Testis (tissue), 3 donors: ENCODE results near the gene RMRP. TPM values are rescaled to one million over a fixed set of nuclear protein-coding genes. Genes with fewer than 3 reads are reported as not detected.

Experiments used
- DNase-seq: peaks from one replicate; pipeline ENCODE4 v3.0.0-alpha.2; 2019
- H3K27ac ChIP-seq, 2 donors: fragments of 200-600 bp; sonication (generic); one replicate each; pipeline ENCODE4 v1.5.1; 2019
- H3K27me3 ChIP-seq: fragments of 200-600 bp; sonication (generic); one replicate; pipeline ENCODE4 v1.5.1; 2019
- H3K36me3 ChIP-seq: fragments of 200-600 bp; sonication (generic); one replicate; pipeline ENCODE4 v1.5.1; 2017; ENCODE audit warnings: low read depth; ENCODE audit errors: missing control alignments
- H3K4me1 ChIP-seq: fragments of 200-600 bp; sonication (generic); one replicate; pipeline ENCODE4 v1.5.1; 2019
- H3K4me3 ChIP-seq, 2 donors: fragments of 200-600 bp; sonication (generic); one replicate each; pipeline ENCODE4 v1.5.1; 2017 to 2019
- H3K9me3 ChIP-seq: fragments of 200-600 bp; sonication (generic); one replicate; pipeline ENCODE4 v1.5.1; 2017
- POLR2A ChIP-seq: fragments of 450-650 bp; IDR thresholded peaks from one replicate; pipeline ENCODE4 v1.6.1; 2017; ENCODE audit warnings: antibody characterized with exemption, mild to moderate bottlenecking, moderate library complexity
- WGBS, 2 donors: methylation state at CpG; one replicate each; pipeline ENCODE4 v1.1.5; 2018; 5-methylcytosine and 5-hydroxymethylcytosine counted together
- intact Hi-C: fragments of 100-400 bp; cut with DNase I; formaldehyde crosslinking; loops from one replicate; pipeline ENCODE4 v1.15.1; 2023; ENCODE audit warnings: low total_unique reads
- polyA plus RNA-seq: library from polyadenylated mRNA; stranded (reverse); fragments of 350-450 nt; fragmentation: Illumina TruSeq; extraction: RNeasy Lipid Tissue Mini Kit (QIAGEN cat#74804); gene quantifications from one replicate; pipeline ENCODE4 v1.2.3, GENCODE V29; 2014; ENCODE audit warnings: low read depth, low replicate concordance; ENCODE audit not compliant: insufficient read depth
- total RNA-seq, 2 donors: library from RNA; depleted of rRNA; stranded (reverse); fragments of >200 nt; gene quantifications; one replicate each; pipeline ENCODE4 v1.2.3, GENCODE V29; 2016
- TF ChIP-seq, protein P1 (sequence below), 3 experiments: fragments of 450-650 bp in 2 of 3; fragments of 200-600 bp in 1 of 3; sonication (generic) in 1 of 3; IDR thresholded peaks; one replicate each; pipeline ENCODE4 v1.5.1; 2016 to 2019; ENCODE audit warnings: antibody characterized with exemption in 3 of 3, mild to moderate bottlenecking in 2 of 3, moderate library complexity in 1 of 3

RMRP gene
- total and polyA plus RNA-seq, 3 donors from 2014 or later, result 4,421 to 15,053 TPM; not detected in 1

DNA sequence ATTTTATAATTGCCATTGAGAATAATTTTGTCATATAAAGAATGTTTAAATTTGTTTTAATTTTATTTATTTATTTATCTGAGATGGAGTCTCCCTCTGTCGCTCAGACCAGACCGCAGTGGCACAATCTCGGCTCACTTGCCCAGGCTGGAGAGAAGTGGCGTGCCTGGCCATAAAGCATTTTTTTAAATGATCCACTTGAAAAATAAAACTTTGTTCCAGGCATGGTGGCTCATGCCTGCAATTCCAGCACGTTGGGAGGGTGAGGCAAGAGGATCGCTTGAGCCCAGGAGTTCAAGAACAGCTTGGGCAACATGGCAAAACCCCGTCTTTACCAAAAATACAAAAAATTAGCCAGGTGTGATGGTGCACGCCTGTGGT, 5.0 kb downstream of the RMRP start:
- H3K9me3 ChIP-seq, result no peaks in the 10 kb centered on the region
- H3K27ac ChIP-seq, result no peak overlapping the region
- intact Hi-C loops, result no loop called here
- no peak for TF ChIP-seq POLR2A
- TF ChIP-seq, protein P1, sequence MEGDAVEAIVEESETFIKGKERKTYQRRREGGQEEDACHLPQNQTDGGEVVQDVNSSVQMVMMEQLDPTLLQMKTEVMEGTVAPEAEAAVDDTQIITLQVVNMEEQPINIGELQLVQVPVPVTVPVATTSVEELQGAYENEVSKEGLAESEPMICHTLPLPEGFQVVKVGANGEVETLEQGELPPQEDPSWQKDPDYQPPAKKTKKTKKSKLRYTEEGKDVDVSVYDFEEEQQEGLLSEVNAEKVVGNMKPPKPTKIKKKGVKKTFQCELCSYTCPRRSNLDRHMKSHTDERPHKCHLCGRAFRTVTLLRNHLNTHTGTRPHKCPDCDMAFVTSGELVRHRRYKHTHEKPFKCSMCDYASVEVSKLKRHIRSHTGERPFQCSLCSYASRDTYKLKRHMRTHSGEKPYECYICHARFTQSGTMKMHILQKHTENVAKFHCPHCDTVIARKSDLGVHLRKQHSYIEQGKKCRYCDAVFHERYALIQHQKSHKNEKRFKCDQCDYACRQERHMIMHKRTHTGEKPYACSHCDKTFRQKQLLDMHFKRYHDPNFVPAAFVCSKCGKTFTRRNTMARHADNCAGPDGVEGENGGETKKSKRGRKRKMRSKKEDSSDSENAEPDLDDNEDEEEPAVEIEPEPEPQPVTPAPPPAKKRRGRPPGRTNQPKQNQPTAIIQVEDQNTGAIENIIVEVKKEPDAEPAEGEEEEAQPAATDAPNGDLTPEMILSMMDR (IDR thresholded peaks at IDR 0.05), result no peak
- WGBS, 2 donors, result 93 to 94% methylated on average over 8 of the region's 8 CpGs
- H3K27me3 ChIP-seq, result no peaks in the 10 kb centered on the region
- H3K36me3 ChIP-seq, result no peaks in the 10 kb centered on the region
- no peak overlapping the region for H3K4me3 ChIP-seq
- peak; percentile 13 for DNase-seq
- no peaks in the 10 kb centered on the region for H3K4me1 ChIP-seq

DNA sequence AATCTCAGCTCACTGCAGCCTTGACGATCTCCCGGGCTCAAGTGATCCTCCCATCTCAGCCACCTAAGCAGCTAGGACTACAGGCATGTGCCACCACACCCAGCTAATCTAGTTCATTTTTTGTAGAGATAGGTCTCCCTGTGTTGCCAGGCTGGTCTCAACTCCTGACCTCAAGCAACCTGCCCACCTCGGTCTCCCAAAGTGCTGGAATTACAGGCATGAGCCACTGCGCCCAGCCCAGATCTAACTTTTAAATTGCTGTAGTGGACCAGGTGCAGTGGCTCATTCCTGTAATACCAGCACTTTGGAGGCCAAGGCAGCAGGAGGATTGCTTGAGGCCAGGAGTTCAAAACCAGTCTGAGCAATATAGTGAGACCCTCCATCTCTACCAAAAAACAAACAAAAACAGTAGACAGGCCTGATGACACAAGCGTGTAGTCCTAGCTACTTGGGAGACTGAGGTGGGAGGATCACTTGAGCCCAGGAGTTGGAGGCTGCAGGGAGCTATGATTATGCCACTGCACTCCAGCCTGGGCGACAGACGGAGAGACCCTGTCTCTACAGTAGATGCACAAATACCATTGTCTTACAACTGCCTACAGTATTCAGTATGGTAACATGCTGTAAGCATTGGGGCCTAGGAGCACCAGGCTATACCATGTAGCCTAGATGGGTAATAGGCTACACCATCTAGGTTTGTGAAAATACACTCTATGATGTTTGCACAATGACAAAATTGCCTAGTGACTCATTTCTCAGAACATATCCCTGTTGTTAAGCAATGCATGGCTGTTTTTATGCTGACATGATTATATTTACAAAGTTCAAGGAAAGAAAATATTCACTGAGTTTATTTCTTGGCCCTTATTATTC, 5.6 kb downstream of the RMRP start:
- DNase-seq, result peak; percentile 4
- TF ChIP-seq, protein P1 (IDR thresholded peaks at IDR 0.05), result no peak
- no peak for TF ChIP-seq POLR2A
- Histone ChIP-seq H3K36me3 (no peaks in the 10 kb centered on the region), H3K9me3 (no peaks in the 10 kb centered on the region), H3K4me1 (peaks cover 2% of the 10 kb centered on the region), H3K27me3 (no peaks in the 10 kb centered on the region), H3K4me3 (no peak overlapping the region), H3K27ac (no peak overlapping the region)
- intact Hi-C loops, result no loop called here
- 79 to 84% methylated on average over 7 of the region's 7 CpGs for WGBS, 2 donors

DNA sequence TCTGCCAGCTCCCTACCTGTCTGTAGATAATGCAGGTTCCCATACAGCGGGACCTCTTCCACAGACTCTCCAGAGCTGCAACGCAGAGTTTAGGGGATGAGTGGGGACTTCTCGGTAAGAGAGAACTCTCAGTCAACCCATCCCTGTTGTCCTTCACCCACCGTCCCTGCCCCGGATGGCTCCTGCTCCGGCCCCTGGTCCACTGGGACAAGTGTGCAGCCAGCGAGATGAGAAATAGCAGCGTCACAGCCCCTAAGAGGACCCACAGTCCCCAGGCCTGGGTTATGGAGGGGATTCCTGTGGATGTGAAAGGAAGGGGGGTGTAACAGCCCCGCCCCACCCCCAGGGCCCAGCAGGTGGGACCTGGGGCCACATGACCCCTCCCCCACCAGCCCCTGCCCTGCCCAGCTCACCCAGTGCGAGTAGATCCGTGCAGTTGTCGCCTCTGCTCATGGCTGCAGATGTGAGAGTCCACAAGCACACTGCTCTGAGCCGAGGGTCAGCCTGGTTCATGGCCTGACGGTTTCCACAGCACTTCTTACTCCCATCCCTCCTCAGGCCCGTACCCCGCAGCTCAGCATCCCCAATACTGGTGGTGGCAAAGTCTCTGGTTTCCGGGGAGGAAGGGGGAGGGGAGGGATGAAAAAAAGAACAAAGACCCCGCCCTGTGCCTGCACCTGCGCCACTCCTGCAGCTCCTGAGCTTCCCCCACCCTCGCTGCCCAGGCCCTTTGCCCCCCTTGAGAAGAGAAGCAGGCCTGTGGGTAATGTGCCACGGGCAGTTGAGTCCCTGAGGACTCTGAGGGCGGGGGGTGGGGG, 7.3 kb downstream of the RMRP start, which contains the start of gene SIT1:
Gene SIT1 (minus strand): TSS at position 591 of the 818 bp plus-strand sequence. CDS start 78 bp downstream, at position 513.
- no peak for TF ChIP-seq POLR2A
- TF ChIP-seq, protein P1 (IDR thresholded peaks at IDR 0.05), result no peak
- Histone ChIP-seq H3K36me3 (no peaks in the 10 kb centered on the region), H3K27me3 (no peaks in the 10 kb centered on the region), H3K4me1 (peaks cover 4% of the 10 kb centered on the region), H3K4me3 (no peak within 1 kb of the TSS), H3K9me3 (no peaks in the 10 kb centered on the region), H3K27ac (no peak within 1 kb of the TSS)
- intact Hi-C loops, result no loop called here
- DNase-seq, result no peak
- WGBS, 2 donors, result 77 to 78% methylated on average over 16 to 22 of the region's 22 CpGs

DNA sequence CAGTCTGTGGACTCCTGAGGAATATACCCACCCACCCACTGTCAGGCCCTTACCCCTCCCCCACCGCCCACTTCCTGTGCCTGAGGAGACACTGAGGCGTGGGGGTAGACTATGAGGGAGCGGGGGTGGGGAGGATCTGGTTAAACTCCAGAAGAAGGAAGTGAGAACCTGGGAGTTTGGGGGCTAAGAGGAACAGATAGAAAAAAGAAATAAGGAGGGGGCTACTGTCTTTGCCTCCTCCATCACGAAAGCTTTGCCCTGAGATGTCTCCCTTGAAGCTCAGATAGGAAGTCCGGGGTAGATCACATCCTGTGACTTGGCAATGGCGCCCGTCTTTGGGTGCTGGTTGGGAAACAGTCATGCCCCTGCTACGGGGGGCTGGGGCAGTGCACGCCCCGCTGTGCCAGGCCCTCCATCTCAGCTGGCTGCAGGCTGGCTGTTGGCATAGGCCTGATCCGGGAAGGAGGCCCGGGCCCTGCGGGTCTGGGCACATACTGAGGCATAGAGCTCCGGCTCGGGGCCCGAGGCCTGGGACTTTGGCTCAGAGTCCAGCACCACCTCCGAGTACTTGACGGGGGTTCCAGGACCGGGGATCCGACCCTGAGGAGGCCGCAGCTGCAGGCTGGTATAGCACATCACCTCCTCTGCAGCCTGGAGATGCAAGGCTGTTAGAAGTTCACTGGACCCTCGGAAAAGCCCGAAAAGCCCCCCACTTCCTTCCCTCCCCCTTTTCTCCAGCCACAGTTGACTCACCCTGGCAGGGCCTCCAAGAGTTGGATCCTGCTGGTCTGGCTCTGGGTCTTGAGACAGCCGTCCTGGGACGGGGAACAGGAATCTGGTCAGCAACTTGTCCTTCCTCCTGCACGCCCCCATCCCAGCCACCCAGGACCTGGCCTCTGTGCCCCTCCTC, 8.1 kb downstream of the RMRP start:
- WGBS, 2 donors, result 73 to 90% methylated on average over 11 to 26 of the region's 26 CpGs
- Histone ChIP-seq H3K9me3 (no peaks in the 10 kb centered on the region), H3K27me3 (no peaks in the 10 kb centered on the region), H3K27ac (no peak overlapping the region), H3K4me1 (peaks cover 4% of the 10 kb centered on the region), H3K36me3 (no peaks in the 10 kb centered on the region), H3K4me3 (no peak overlapping the region)
- intact Hi-C loops, result no loop called here
- no peak for DNase-seq
- no peak for TF ChIP-seq POLR2A
- TF ChIP-seq, protein P1 (IDR thresholded peaks at IDR 0.05), result no peak
